Activated CD8-positive, alpha-beta memory T cell treated with anti-CD3 and anti-CD28 coated beads for 4 hours (primary cell): Measurements from ENCODE around the gene LRRC8C.
"Not testable (repeated sequence)": the region's sequence is repeated elsewhere in the genome, so short reads cannot be mapped to it uniquely, and the experiment has no call there.

ENCODE experiments used
- DNase-seq, 2 donors: peaks; one replicate each; pipeline ENCODE4 v3.0.0-alpha.2; 2020; ENCODE audit warnings: low read depth in 2 of 2

LRRC8C gene

DNA sequence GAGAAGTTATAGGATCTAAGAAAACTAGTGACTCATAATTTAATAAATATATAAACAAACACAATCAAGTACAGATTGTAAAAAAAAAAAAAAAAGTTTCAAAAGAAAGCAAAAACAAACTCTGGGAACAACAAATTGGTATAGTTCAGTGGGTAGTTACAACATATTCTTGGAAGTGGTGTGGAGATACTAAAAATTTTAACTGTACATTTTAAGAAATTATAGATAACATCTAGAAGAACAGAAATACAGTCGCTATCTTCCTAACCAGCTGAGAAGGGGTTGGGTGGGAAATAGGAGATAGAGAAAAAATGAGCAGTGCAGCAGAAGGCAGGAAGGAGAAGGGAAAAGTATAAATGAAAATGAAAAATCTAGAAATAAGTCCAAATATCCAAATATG lies 70.5 kb downstream of the LRRC8C start:
- no peak for DNase-seq

GRCh38 chr1:89704014-89704413 lies 71.1 kb downstream of the LRRC8C start:
- no peak for DNase-seq

- DNase-seq, result not testable (repeated sequence)
Measured at GRCh38 chr1:89704885-89705284, 72.0 kb downstream of the LRRC8C start.

GRCh38 chr1:89705901-89706699 lies 73.2 kb downstream of the LRRC8C start:
- DNase-seq, result no peak

DNA sequence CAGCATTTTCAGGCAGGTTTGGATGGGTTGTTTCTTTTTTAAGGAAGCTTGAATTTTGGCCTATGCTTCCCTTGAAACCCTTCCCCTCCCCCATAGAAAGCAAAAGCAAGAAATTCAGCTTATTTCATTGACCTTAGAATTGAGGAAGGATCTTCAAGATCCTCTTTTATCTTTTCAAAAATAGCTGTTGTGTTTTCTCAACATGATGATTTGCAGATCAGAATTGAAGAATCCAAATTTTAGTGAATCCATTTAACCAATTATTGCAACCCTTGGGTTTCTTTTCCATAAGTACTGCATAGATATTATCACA lies 73.7 kb downstream of the LRRC8C start:
- DNase-seq, result no peak

GRCh38 chr1:89708751-89709375 lies 75.9 kb downstream of the LRRC8C start:
- no peak for DNase-seq

DNA sequence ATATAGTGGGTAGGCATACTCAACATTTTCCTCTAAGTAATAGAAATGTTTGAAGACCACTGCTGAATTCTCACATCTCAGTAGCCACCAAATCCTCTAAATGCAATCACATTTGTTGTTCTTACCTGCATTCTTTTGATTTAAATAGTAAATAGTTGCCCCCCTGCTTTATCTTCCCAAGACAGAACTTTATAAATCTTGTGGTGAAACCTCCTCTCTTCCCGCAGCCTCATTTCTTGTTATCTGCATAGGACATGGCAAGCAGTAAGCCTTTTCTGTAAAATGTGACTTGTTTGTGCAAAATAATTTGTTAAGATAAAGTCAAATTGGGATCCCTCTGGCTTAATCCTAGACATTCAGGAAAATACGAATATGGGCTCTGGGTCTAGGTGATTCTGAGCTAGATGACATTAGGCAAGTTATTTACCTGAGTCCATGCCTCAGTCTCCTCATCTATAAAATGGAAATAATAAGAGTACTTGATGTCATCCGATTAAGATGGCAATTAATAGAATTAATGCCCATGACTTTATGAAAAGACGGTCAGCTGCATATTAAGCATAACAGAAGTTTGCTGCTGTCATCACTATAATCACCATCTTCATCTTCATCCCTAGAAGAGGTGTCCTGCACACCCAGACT lies 77.7 kb downstream of the LRRC8C start:
- no peak for DNase-seq

GRCh38 chr1:89711140-89711778 lies 78.3 kb downstream of the LRRC8C start:
- no peak for DNase-seq

DNA sequence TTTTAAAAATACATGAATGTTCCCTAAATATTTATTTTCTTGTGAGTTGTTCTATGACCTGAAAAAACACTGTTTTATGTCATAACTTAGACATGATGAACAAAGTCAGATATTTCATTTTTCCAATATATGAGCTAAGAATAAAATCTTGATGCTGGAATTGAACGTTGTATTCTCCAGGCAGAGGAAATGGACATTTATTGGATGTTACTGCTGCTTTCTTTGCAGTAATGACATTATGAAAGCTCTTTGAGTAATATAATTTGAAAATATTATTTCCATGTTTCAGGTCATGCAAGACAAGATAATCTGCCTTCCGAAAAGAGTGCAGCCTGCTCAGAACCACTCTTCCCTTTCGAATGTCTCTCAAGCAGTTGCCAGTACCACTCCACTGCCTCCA lies 79.5 kb downstream of the LRRC8C start:
- no peak for DNase-seq

GRCh38 chr1:89715677-89716076 lies 82.8 kb downstream of the LRRC8C start:
- DNase-seq, result no peak

GRCh38 chr1:89719502-89720306 lies 86.8 kb downstream of the LRRC8C start:
- DNase-seq, result no peak

- no peak for DNase-seq
Measured at GRCh38 chr1:89720839-89721238, 87.9 kb downstream of the LRRC8C start.

- DNase-seq, result no peak
Measured at GRCh38 chr1:89721351-89721750, 88.4 kb downstream of the LRRC8C start.

GRCh38 chr1:89723144-89723543 lies 90.2 kb downstream of the LRRC8C start:
- DNase-seq, result no peak

DNA sequence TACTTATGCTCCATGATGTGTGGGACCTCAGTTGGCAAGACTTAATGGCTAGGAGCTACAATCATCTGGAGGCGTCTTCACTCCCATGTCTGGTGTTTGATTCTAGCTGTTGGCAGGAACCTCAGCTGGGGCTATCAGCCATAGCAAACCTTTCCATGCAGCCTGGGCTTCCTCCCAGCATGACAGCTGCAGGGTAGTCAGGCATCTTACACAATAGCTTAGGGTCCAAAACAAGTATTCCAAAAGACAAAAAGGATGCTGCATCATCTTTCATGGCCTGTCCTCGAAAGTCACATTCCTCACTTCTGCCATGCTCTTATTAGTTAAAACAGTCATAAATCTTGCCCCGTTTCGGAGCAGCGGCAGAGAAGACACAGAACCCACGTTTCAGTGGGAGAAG lies 90.9 kb downstream of the LRRC8C start:
- DNase-seq, result no peak

GRCh38 chr1:89724369-89725010 lies 91.6 kb downstream of the LRRC8C start:
- DNase-seq, result peak in 1 of 2 donors; percentile 39

- DNase-seq, result no peak
Measured at GRCh38 chr1:89725011-89725370, 92.1 kb downstream of the LRRC8C start.

DNA sequence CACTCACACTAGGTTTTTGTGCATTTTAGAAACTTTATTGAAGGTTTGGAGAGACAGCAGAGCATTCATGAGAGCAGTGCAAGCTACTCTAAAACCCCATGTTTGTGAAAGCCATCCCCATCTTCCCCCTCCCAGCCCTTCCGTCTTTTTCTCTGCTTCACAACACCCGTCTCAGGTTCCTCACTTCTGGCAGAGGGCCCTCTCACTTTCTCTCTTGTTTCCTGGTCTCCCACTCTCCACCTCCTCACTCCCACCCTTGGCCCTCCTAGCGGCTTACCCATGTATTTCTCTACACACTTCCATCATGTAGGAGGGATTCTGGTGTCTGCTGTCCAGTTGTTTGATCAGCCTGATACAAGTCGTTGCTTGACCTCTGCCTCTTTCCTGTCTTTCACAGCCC lies 92.7 kb downstream of the LRRC8C start:
- DNase-seq, result no peak

GRCh38 chr1:89727517-89728312 lies 94.8 kb downstream of the LRRC8C start:
- DNase-seq, result no peak

GRCh38 chr1:89728381-89728780 lies 95.5 kb downstream of the LRRC8C start:
- DNase-seq, result no peak

GRCh38 chr1:89732206-89732605 lies 99.3 kb downstream of the LRRC8C start:
- no peak for DNase-seq
